SU-DHL-6 (cell line): ENCODE measurements around the gene SPNS2.

Experiments used
- EZH2phosphoT487 ChIP-seq: fragments of 200-600 bp; sonication (generic), shearing (Covaris generic); conservative IDR thresholded peaks from 2 replicates; pipeline ENCODE4 v1.6.1; 2018; ENCODE audit warnings: mild to moderate bottlenecking, antibody characterized with exemption, low read length, moderate library complexity, mixed read lengths
- TF ChIP-seq, protein P1 (sequence below): fragments of 200-600 bp; sonication (generic); IDR thresholded peaks from one replicate; pipeline ENCODE4 v1.5.1; 2017; ENCODE audit warnings: antibody characterized with exemption, mild to moderate bottlenecking, low read length, moderate library complexity; ENCODE audit not compliant: insufficient read depth, poor library complexity, severe bottlenecking

DNA sequence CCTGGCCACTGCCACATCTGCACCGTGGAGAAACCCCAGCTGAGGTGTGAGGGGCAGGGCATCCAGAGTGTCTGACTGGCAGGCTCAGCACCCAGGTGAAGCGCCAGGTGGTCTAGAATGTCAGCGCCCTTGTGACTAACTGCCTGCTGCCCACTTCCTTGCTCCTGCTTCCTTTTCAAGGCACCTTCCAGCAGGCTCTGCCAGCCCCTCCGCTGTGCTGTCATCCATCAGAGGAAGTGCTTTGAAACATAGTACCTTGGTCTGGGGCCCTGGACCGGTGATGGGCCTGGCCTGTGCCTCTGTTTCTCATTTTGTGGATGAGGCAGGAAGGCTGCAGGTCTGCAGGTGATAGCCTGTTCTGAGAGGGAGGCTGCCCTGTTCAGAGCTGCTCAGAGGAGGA lies 5.5 kb downstream of the SPNS2 start:
- TF ChIP-seq, protein P1, sequence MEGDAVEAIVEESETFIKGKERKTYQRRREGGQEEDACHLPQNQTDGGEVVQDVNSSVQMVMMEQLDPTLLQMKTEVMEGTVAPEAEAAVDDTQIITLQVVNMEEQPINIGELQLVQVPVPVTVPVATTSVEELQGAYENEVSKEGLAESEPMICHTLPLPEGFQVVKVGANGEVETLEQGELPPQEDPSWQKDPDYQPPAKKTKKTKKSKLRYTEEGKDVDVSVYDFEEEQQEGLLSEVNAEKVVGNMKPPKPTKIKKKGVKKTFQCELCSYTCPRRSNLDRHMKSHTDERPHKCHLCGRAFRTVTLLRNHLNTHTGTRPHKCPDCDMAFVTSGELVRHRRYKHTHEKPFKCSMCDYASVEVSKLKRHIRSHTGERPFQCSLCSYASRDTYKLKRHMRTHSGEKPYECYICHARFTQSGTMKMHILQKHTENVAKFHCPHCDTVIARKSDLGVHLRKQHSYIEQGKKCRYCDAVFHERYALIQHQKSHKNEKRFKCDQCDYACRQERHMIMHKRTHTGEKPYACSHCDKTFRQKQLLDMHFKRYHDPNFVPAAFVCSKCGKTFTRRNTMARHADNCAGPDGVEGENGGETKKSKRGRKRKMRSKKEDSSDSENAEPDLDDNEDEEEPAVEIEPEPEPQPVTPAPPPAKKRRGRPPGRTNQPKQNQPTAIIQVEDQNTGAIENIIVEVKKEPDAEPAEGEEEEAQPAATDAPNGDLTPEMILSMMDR, result no peak
- no peak for TF ChIP-seq EZH2phosphoT487
